GM18511 (cell line): Measurements from ENCODE around the gene APOL6.

Experiments
- ATAC-seq: cut with Tn5 transposase; IDR thresholded peaks from one replicate; pipeline ENCODE4 v1.9.1; 2021; ENCODE audit warnings: mild to moderate bottlenecking, moderate library complexity; ENCODE audit not compliant: unreplicated experiment

APOL6 gene

GRCh38 chr22:35711336-35711735, 63.1 kb downstream of the APOL6 start:
- ATAC-seq = no peak

GRCh38 chr22:35712672-35713071, 64.4 kb downstream of the APOL6 start:
- ATAC-seq = no peak

- no peak for ATAC-seq
These were observed 69.3 kb downstream of the APOL6 start, which contains the start of gene APOL5 for GRCh38 chr22:35717572-35717971. Gene APOL5 (plus strand): TSS chr22:35717872. CDS start chr22:35717872, 0 bp downstream.
